ENCODE measurements around the gene TSSK3. TPM values are rescaled to one million over a fixed set of nuclear protein-coding genes. Genes with fewer than 3 reads are reported as not detected.

TSSK3 gene
- total and polyA plus RNA-seq, 2 donors (not counting 3 experiments of a cell fraction or from before 2014, with no cell fraction given), result 0.42 to 0.65 TPM

GRCh38 chr1:32356478-32356877 is 5.9 kb upstream of the TSSK3 start:
- ChIA-PET CTCF (no interaction called here), POLR2A (no interaction called here)
- DNase-seq (ENCODE audit: low read depth, low spot score), result no peak
- no peaks in the 10 kb centered on the region for H3K27me3 ChIP-seq (ENCODE audit: control insufficient read depth in 2 of 2, insufficient read depth in 2 of 2, low read length in 2 of 2)
- H4K20me1 ChIP-seq (replicated peaks; ENCODE audit: control insufficient read depth, extremely low read depth, insufficient read depth, low read length), result no peaks in the 10 kb centered on the region
- intact Hi-C loops (cut with micrococcal nuclease), result no loop called here
- no peaks in the 10 kb centered on the region for H3K36me3 ChIP-seq (ENCODE audit: control insufficient read depth in 2 of 2, extremely low read depth in 1 of 2, insufficient read depth in 2 of 2, low read length in 2 of 2)
- no peaks in the 10 kb centered on the region for H3K79me2 ChIP-seq (ENCODE audit: control insufficient read depth, insufficient read depth, low read length)
- H3K9me3 ChIP-seq (replicated peaks; ENCODE audit: control insufficient read depth, insufficient read depth, low read length), result no peaks in the 10 kb centered on the region
- BruUV-seq (replicated peaks), result no TSS peak
- no peak overlapping the region for H3K4me2 ChIP-seq (ENCODE audit: insufficient read depth, low read length)
- no peak for FAIRE-seq
- H2AFZ ChIP-seq (ENCODE audit: low read depth, low read length), result no peak overlapping the region
- no peak overlapping the region for H3K27ac ChIP-seq (ENCODE audit: insufficient read depth, low read depth, low read length)
- peaks cover 10% of the 10 kb centered on the region for H3K4me1 ChIP-seq (ENCODE audit: control insufficient read depth, extremely low read depth, insufficient read depth, low read length)
- no peaks in the 10 kb centered on the region for H3K9me1 ChIP-seq (replicated peaks; ENCODE audit: control insufficient read depth, extremely low read depth, insufficient read depth, low read length)
- no peak overlapping the region for H3K4me3 ChIP-seq (replicated peaks in 1 of 3; ENCODE audit: insufficient read depth in 1 of 3, low read depth in 1 of 3, low read length in 3 of 3)
- dilution Hi-C loops (cut with MboI; ENCODE audit: extremely low pct_ligation_motif_present, low sequenced_read_pairs), result no loop called here
- TF ChIP-seq MYC (IDR thresholded peaks at IDR 0.05; ENCODE audit: low read depth, low read length), result no peak
- no peak for TF ChIP-seq EZH2 (IDR thresholded peaks at IDR 0.05; ENCODE audit: borderline replicate concordance, low read depth, low read length, severe bottlenecking)
- TF ChIP-seq GATA2 (IDR thresholded peaks at IDR 0.05; ENCODE audit: insufficient read depth, insufficient read length, low read depth, low read length), result no peak
- TF ChIP-seq POLR2AphosphoS5 (IDR thresholded peaks at IDR 0.05; ENCODE audit: insufficient read depth, low read depth, low read length), result no peak
- no peak for TF ChIP-seq MAX (IDR thresholded peaks at IDR 0.05; ENCODE audit: insufficient read depth, insufficient read length)
- no peak for TF ChIP-seq CTCF (IDR thresholded peaks at IDR 0.05; ENCODE audit: extremely low read depth in 1 of 2, insufficient read depth in 1 of 2, low read depth in 1 of 2, low read length in 2 of 2)
- TF ChIP-seq POLR2A (IDR thresholded peaks at IDR 0.05; ENCODE audit: low read depth, low read length), result no peak
- no peak overlapping the region for H3K9ac ChIP-seq (replicated peaks; ENCODE audit: extremely low read depth, insufficient read depth, low read length)
